Measurements from ENCODE around the gene PLEKHH2. TPM values are rescaled to one million over a fixed set of nuclear protein-coding genes. Genes with fewer than 3 reads are reported as not detected.

Gene PLEKHH2
- total and polyA plus RNA-seq, 2 of the 13 experiments (the other 11 are each of a cell fraction or from before 2014, with no cell fraction given), result 1.1 to 3.0 TPM

GRCh38 chr2:43745457-43745856 lies 108.4 kb downstream of the PLEKHH2 start:
- Histone ChIP-seq H2AFZ (ENCODE audit: low read length) (no peak overlapping the region), H3K27ac (ENCODE audit: extremely low read length, insufficient read depth, low read length) (peak overlapping the region; percentile 37), H4K20me1 (ENCODE audit: insufficient read depth, low read length) (no peaks in the 10 kb centered on the region), H3K4me2 (ENCODE audit: low read depth, low read length) (peak overlapping the region; percentile 25), H3K4me1 (ENCODE audit: insufficient read depth, low read length) (peaks cover 36% of the 10 kb centered on the region), H3K27me3 (ENCODE audit: control insufficient read depth in 1 of 2, insufficient read depth in 2 of 2, low read length in 2 of 2) (no peaks in the 10 kb centered on the region), H3K9ac (ENCODE audit: insufficient read depth, low read depth, low read length) (no peak overlapping the region), H3K9me3 (ENCODE audit: low read length) (no peaks in the 10 kb centered on the region), H3K36me3 (replicated peaks in 1 of 2; ENCODE audit: control insufficient read depth in 1 of 2, insufficient read depth in 2 of 2, low read length in 2 of 2) (no peaks in the 10 kb centered on the region), H3K79me2 (ENCODE audit: insufficient read depth, low read length) (no peaks in the 10 kb centered on the region), H3K4me3 (replicated peaks in 1 of 3; ENCODE audit: insufficient read depth in 1 of 3, low read depth in 2 of 3, low read length in 3 of 3) (no peak overlapping the region)
- intact Hi-C loops (cut with micrococcal nuclease; ENCODE audit: unreplicated experiment) (no loop called here), in situ Hi-C loops (cut with HindIII; ENCODE audit: extremely low pct_ligation_motif_present, low pct_unique_long_range_greater_than_20kb) (no loop called here)
- CTCF ChIA-PET (ENCODE audit: low intra/inter-chr PET ratio, low total read pairs), result no interaction called here
- no TSS peak for BruUV-seq (replicated peaks)
- FAIRE-seq (peak; percentile 26), DNase-seq (ENCODE audit: low spot score) (peak; percentile 76), ATAC-seq (peak; percentile 56)
- POLR2A ChIA-PET, result interaction anchor here (1.7 kb wide), 1 partner anchor 29 kb away, joined by 9 read pairs; the partner anchor contains the start of gene DYNC2LI1
- 15% methylated on average over 3 of the region's 3 CpGs for WGBS (ENCODE audit: low lambda C conversion rate)
- TF ChIP-seq ATF2 (CRISPR knock-in tag; IDR thresholded peaks at IDR 0.05) (0 out of 2 replicates have a peak, but pooled peaks have one; percentile 27), GFI1 (CRISPR knock-in tag; IDR thresholded peaks at IDR 0.05; ENCODE audit: borderline replicate concordance) (peak; percentile 76), BCLAF1 (IDR thresholded peaks at IDR 0.05) (no peak), HNF4A (CRISPR knock-in tag; IDR thresholded peaks at IDR 0.05) (peak; percentile 36), SRF (IDR thresholded peaks at IDR 0.05; ENCODE audit: low read depth, low read length) (0 out of 2 replicates have a peak, but pooled peaks have one; percentile 29), ZNF782 (CRISPR knock-in tag; IDR thresholded peaks at IDR 0.05; ENCODE audit: borderline replicate concordance) (no peak), PRDM15 (CRISPR knock-in tag; IDR thresholded peaks at IDR 0.05) (no peak), PAXIP1 (CRISPR knock-in tag; conservative IDR thresholded peaks at IDR 0.05) (peak; percentile 60)
